OCI-LY7 (cell line): ENCODE measurements around the gene CAMK2B. TPM values are rescaled to one million over a fixed set of nuclear protein-coding genes. Genes with fewer than 3 reads are reported as not detected.

ENCODE experiments used
- BruUV-seq: library from RNA; stranded (reverse); fragments of 400-500 nt; replicated peaks from 2 replicates; lab custom pipeline; 2021; lab: Mats Ljungman, UMichigan
- CTCF ChIA-PET: fragments of 300-600 bp; sonication (Branson Sonifier 250); formaldehyde crosslinking; loops from one replicate; lab custom pipeline; 2022; ENCODE audit warnings: antibody characterized with exemption; ENCODE audit not compliant: unreplicated experiment; lab: Charles Lee
- POLR2A ChIA-PET: fragments of 300-600 bp; sonication (Branson Sonifier 250); formaldehyde crosslinking; loops from one replicate; lab custom pipeline; 2022; ENCODE audit warnings: antibody characterized with exemption; lab: Charles Lee
- DNase-seq: peaks from one replicate; pipeline ENCODE4 v3.0.0-alpha.2; 2015; ENCODE audit warnings: low spot score
- H2AFZ ChIP-seq: fragments of 200-600 bp; sonication (generic), shearing (Covaris generic); 2 replicates; pipeline ENCODE4 v1.6.1; 2014; ENCODE audit warnings: mild to moderate bottlenecking, antibody characterized with exemption, low read length, moderate library complexity
- H3K27ac ChIP-seq: fragments of 200-600 bp; sonication (generic); 2 replicates; pipeline ENCODE4 v1.5.1; 2014; ENCODE audit warnings: mixed run types, low read depth, mild to moderate bottlenecking, moderate library complexity, low read length, inconsistent platforms; ENCODE audit not compliant: poor library complexity, severe bottlenecking
- H3K36me3 ChIP-seq: fragments of 200-600 bp; sonication (generic); 2 replicates; pipeline ENCODE4 v1.6.1; 2014; ENCODE audit warnings: mild to moderate bottlenecking, antibody characterized with exemption, low read length, moderate library complexity, mixed read lengths; ENCODE audit not compliant: insufficient read depth
- H3K4me1 ChIP-seq: fragments of 200-600 bp; sonication (generic); 2 replicates; pipeline ENCODE4 v1.5.1; 2014; ENCODE audit warnings: mild to moderate bottlenecking, low read length; ENCODE audit not compliant: insufficient read depth, poor library complexity, severe bottlenecking
- H3K4me2 ChIP-seq: fragments of 200-600 bp; sonication (generic); 2 replicates; pipeline ENCODE4 v1.6.1; 2014; ENCODE audit warnings: mild to moderate bottlenecking, low read length
- H3K4me3 ChIP-seq: fragments of 200-600 bp; sonication (generic); 2 replicates; pipeline ENCODE4 v1.5.1; 2014; ENCODE audit warnings: mild to moderate bottlenecking, low read depth, low read length; ENCODE audit not compliant: poor library complexity, severe bottlenecking
- H3K79me2 ChIP-seq: fragments of 200-600 bp; sonication (generic); 2 replicates; pipeline ENCODE4 v1.6.1; 2016; ENCODE audit warnings: low read depth, mild to moderate bottlenecking, low read length, moderate library complexity, mixed read lengths; ENCODE audit not compliant: insufficient read depth
- H3K9me2 ChIP-seq: fragments of 200-600 bp; sonication (generic); 2 replicates; pipeline ENCODE4 v1.6.1; 2016; ENCODE audit warnings: mild to moderate bottlenecking, low read length, mixed read lengths; ENCODE audit not compliant: insufficient read depth
- H3K9me3 ChIP-seq: fragments of 200-600 bp; sonication (generic); 2 replicates; pipeline ENCODE4 v1.6.1; 2014; ENCODE audit warnings: mild to moderate bottlenecking, mixed run types, low read length, mixed read lengths
- H4K20me1 ChIP-seq: fragments of 200-600 bp; sonication (generic); 2 replicates; pipeline ENCODE4 v1.6.1; 2014; ENCODE audit warnings: mild to moderate bottlenecking, antibody characterized with exemption, low read length, moderate library complexity, mixed read lengths; ENCODE audit not compliant: insufficient read depth
- CTCF ChIP-seq: fragments of 200-600 bp; sonication (generic); conservative IDR thresholded peaks from 2 replicates; pipeline ENCODE4 v1.5.1; 2014; ENCODE audit warnings: mild to moderate bottlenecking, antibody characterized with exemption, low read length, moderate library complexity, mixed read lengths
- EZH2phosphoT487 ChIP-seq: fragments of 200-600 bp; sonication (generic); IDR thresholded peaks from 2 replicates; pipeline ENCODE4 v1.6.1; 2018; ENCODE audit warnings: low read depth, borderline replicate concordance, mild to moderate bottlenecking, mixed run types, antibody characterized with exemption, low read length, moderate library complexity, mixed read lengths
- intact Hi-C: fragments of 100-400 bp; cut with micrococcal nuclease; formaldehyde crosslinking; loops from one replicate; pipeline ENCODE4 v1.10.0; 2022; ENCODE audit not compliant: unreplicated experiment
- total RNA-seq, 2 experiments: library from RNA; depleted of rRNA in 1 of 2; stranded (reverse); fragments of >200 nt in 1 of 2; shearing (Covaris generic) in 1 of 2; gene quantifications; 2 replicates each; pipeline ENCODE4 v1.2.3, GENCODE V29; 2014 to 2022

CAMK2B gene
- total RNA-seq, 2 experiments from 2014 or later = 0.66 to 1.1 TPM

DNA sequence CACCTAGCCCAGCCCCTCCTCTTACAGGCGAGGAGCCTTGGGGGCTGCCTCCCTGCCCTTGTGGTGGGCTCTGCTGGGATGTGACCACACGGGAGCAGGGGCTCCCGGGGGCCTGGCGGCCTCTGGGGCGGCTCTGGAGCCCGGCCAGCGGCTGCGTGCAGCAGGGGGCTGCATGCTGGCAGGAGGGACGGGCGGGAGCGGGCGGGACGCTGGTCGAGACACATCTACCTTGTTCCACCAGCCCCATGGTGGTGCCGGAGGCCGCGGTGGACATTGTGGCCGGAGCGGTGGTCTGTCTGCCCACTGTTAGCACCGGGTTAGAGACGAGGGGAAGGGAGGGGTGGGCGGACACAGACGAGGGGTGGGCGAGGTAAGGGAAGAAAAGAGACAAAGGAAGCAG lies 86.0 kb downstream of the CAMK2B start:
- CTCF ChIA-PET = no interaction called here
- Histone ChIP-seq H3K9me2 (no peaks in the 10 kb centered on the region), H3K4me2 (no peak overlapping the region), H3K36me3 (no peaks in the 10 kb centered on the region), H3K27ac (no peak overlapping the region), H3K4me1 (peaks cover 4% of the 10 kb centered on the region), H3K9me3 (no peaks in the 10 kb centered on the region), H2AFZ (no peak overlapping the region), H3K79me2 (no peaks in the 10 kb centered on the region), H3K4me3 (no peak overlapping the region), H4K20me1 (no peaks in the 10 kb centered on the region)
- POLR2A ChIA-PET = no interaction called here
- intact Hi-C loops = no loop called here
- no peak for TF ChIP-seq CTCF
- no peak for TF ChIP-seq EZH2phosphoT487
- no TSS peak for BruUV-seq
- DNase-seq = no peak

DNA sequence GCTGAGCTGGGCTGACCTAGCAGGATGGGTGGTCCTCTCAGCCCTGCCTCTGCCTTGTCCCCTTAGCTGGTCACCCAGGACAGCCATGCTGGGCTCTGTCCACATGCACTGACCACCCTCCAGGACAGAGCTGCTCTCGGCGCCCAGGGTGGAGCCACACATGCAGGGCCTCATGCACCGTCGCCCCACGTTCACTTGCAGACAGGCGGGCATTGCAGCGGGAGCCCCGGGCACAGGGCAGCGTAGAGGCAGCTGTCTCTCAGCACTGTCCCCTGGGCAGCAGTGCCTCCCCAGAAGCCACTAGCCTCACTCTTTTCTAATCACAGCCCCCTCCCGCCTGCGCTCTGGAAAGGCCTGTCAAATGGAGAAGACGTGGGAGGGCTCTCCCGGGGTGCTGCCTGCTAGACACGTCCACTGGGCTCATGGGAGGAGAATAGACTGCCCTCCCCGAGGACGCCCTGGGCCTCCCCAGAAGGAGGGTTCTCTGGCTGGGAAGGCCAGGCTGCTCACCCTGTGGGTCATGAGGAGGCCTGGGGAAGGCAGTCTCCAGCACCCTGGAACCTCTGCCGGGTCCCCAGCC lies 87.2 kb downstream of the CAMK2B start:
- no peak overlapping the region for H2AFZ ChIP-seq
- no TSS peak for BruUV-seq
- no peak overlapping the region for H3K4me2 ChIP-seq
- no peak for DNase-seq
- H3K79me2 ChIP-seq = no peaks in the 10 kb centered on the region
- H3K9me3 ChIP-seq = no peaks in the 10 kb centered on the region
- H3K4me1 ChIP-seq = peaks cover 4% of the 10 kb centered on the region
- intact Hi-C loops = no loop called here
- H3K27ac ChIP-seq = no peak overlapping the region
- POLR2A ChIA-PET = no interaction called here
- H4K20me1 ChIP-seq = no peaks in the 10 kb centered on the region
- H3K9me2 ChIP-seq = no peaks in the 10 kb centered on the region
- no peak for TF ChIP-seq EZH2phosphoT487
- TF ChIP-seq CTCF = no peak
- H3K4me3 ChIP-seq = no peak overlapping the region
- no peaks in the 10 kb centered on the region for H3K36me3 ChIP-seq
- CTCF ChIA-PET = no interaction called here

DNA sequence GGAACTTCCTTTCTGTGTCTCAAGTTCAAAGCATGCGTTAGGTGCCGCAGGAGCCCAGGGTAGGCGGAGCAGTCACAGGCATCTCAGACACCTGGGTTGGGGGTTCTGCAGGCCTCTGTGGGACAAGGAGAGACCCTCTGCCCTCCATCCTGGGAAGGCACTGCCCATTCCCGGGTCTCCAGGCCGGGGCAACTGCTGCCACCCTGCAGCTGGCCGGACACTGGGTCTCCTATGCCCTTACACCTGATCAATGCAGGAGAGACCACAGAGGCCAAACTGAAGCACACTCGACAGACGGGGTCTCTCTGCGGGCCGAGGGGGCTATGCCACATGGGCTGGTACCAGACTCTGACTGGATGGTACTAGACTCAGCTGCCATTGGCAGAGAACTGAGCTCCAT lies 87.7 kb downstream of the CAMK2B start:
- Histone ChIP-seq H4K20me1 (no peaks in the 10 kb centered on the region), H3K4me2 (no peak overlapping the region), H2AFZ (no peak overlapping the region), H3K27ac (no peak overlapping the region), H3K9me3 (no peaks in the 10 kb centered on the region), H3K36me3 (no peaks in the 10 kb centered on the region), H3K9me2 (no peaks in the 10 kb centered on the region), H3K4me1 (peaks cover 4% of the 10 kb centered on the region), H3K79me2 (no peaks in the 10 kb centered on the region), H3K4me3 (no peak overlapping the region)
- no TSS peak for BruUV-seq
- DNase-seq = no peak
- POLR2A ChIA-PET = no interaction called here
- no peak for TF ChIP-seq CTCF
- no peak for TF ChIP-seq EZH2phosphoT487
- CTCF ChIA-PET = no interaction called here
- intact Hi-C loops = no loop called here
